ENCODE results near the gene XCL1.
"Not testable (repeated sequence)": the region's sequence is repeated elsewhere in the genome, so short reads cannot be mapped to it uniquely, and the experiment has no call there.

The XCL1 gene

GRCh38 chr1:168567568-168567967, 8.8 kb upstream of the XCL1 start:
- no peak overlapping the region for H3K4me3 ChIP-seq (ENCODE audit: low read length)
- H3K9me3 ChIP-seq (ENCODE audit: control insufficient read depth, insufficient read depth, low read length): no peaks in the 10 kb centered on the region
- H3K27ac ChIP-seq (ENCODE audit: low read length): no peak overlapping the region
- H3K27me3 ChIP-seq (ENCODE audit: control insufficient read depth, insufficient read depth, low read length): no peaks in the 10 kb centered on the region
- no peaks in the 10 kb centered on the region; the same call in 1 of the 2 replicates for H3K4me1 ChIP-seq (ENCODE audit: control insufficient read depth, insufficient read depth, low read length)
- H3K36me3 ChIP-seq (ENCODE audit: control insufficient read depth, insufficient read depth, low read length): no peaks in the 10 kb centered on the region
- WGBS (ENCODE audit: insufficient coverage, insufficient read length): no CpG with 5 or more reads among the region's 3 CpGs
- DNase-seq (ENCODE audit: low read depth, low spot score): no peak

GRCh38 chr1:168568346-168568745, 8.1 kb upstream of the XCL1 start:
- WGBS (ENCODE audit: insufficient coverage, insufficient read length): no CpG with 5 or more reads among the region's 1 CpG
- H3K27ac ChIP-seq (ENCODE audit: low read length): no peak overlapping the region
- no peak for DNase-seq (ENCODE audit: low read depth, low spot score)
- H3K9me3 ChIP-seq (ENCODE audit: control insufficient read depth, insufficient read depth, low read length): no peaks in the 10 kb centered on the region
- no peaks in the 10 kb centered on the region for H3K27me3 ChIP-seq (ENCODE audit: control insufficient read depth, insufficient read depth, low read length)
- H3K4me3 ChIP-seq (ENCODE audit: low read length): no peak overlapping the region
- H3K4me1 ChIP-seq (ENCODE audit: control insufficient read depth, insufficient read depth, low read length): no peaks in the 10 kb centered on the region; the same call in 1 of the 2 replicates
- no peaks in the 10 kb centered on the region for H3K36me3 ChIP-seq (ENCODE audit: control insufficient read depth, insufficient read depth, low read length)

- DNase-seq (ENCODE audit: low read depth, low spot score): no peak
- no peaks in the 10 kb centered on the region; the same call in 1 of the 2 replicates for H3K4me1 ChIP-seq (ENCODE audit: control insufficient read depth, insufficient read depth, low read length)
Measured at GRCh38 chr1:168570652-168571051, 5.8 kb upstream of the XCL1 start.

GRCh38 chr1:168572633-168573032, 3.8 kb upstream of the XCL1 start:
- H3K36me3 ChIP-seq (ENCODE audit: control insufficient read depth, insufficient read depth, low read length): no peaks in the 10 kb centered on the region
- no peaks in the 10 kb centered on the region for H3K27me3 ChIP-seq (ENCODE audit: control insufficient read depth, insufficient read depth, low read length)
- DNase-seq (ENCODE audit: low read depth, low spot score): no peak
- no CpG with 5 or more reads among the region's 3 CpGs for WGBS (ENCODE audit: insufficient coverage, insufficient read length)
- H3K27ac ChIP-seq (ENCODE audit: low read length): no peak overlapping the region
- no peaks in the 10 kb centered on the region; the same call in 1 of the 2 replicates for H3K4me1 ChIP-seq (ENCODE audit: control insufficient read depth, insufficient read depth, low read length)
- H3K9me3 ChIP-seq (ENCODE audit: control insufficient read depth, insufficient read depth, low read length): no peaks in the 10 kb centered on the region
- H3K4me3 ChIP-seq (ENCODE audit: low read length): no peak overlapping the region

More at GRCh38 chr1:168570652-168571051, 5.8 kb upstream of the XCL1 start:
- H3K27me3 ChIP-seq (ENCODE audit: control insufficient read depth, insufficient read depth, low read length): no peaks in the 10 kb centered on the region
- no peak overlapping the region for H3K27ac ChIP-seq (ENCODE audit: low read length)
- H3K36me3 ChIP-seq (ENCODE audit: control insufficient read depth, insufficient read depth, low read length): no peaks in the 10 kb centered on the region
- no CpG with 5 or more reads among the region's 3 CpGs for WGBS (ENCODE audit: insufficient coverage, insufficient read length)
- no peaks in the 10 kb centered on the region for H3K9me3 ChIP-seq (ENCODE audit: control insufficient read depth, insufficient read depth, low read length)
- H3K4me3 ChIP-seq (ENCODE audit: low read length): no peak overlapping the region

- not testable (repeated sequence) for H3K4me1 ChIP-seq (ENCODE audit: control insufficient read depth, insufficient read depth, low read length); H3K4me3 ChIP-seq (ENCODE audit: low read length); H3K36me3 ChIP-seq (ENCODE audit: control insufficient read depth, insufficient read depth, low read length); H3K27ac ChIP-seq (ENCODE audit: low read length); DNase-seq (ENCODE audit: low read depth, low spot score); H3K27me3 ChIP-seq (ENCODE audit: control insufficient read depth, insufficient read depth, low read length); H3K9me3 ChIP-seq (ENCODE audit: control insufficient read depth, insufficient read depth, low read length)
- no CpG with 5 or more reads among the region's 4 CpGs for WGBS (ENCODE audit: insufficient coverage, insufficient read length)
Measured at GRCh38 chr1:168574234-168574633, 2.2 kb upstream of the XCL1 start.

DNA sequence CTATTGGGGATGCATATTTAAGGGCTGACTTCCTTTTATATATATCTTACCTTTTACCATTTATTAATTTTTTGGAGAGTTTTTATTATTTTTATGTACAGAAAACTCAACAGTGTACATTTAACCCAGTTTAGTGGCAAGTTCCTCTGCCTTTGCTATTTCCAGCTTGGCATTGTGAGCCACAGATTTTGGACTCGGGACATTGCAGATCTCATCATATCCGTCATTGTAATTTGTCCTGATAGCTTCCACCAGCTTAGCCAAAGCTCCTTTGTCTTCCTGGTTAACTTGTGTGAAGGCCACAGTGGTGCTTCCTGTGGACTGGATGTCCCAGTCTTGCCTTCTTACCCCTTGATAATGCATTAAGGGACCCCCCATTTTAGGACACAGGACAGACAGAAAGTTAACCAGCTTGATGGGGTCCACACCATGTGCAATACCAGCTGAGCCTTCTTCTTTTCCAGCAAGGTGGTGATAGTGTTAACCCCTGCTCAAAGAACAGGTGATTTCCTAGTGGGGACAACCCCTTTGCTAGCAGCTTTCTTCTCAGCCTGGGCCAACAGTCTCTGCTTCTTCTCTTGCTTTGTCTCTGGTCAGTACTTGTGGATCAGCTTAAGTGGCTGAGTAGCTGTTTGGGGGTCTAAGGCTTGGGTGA, 2.3 kb downstream of the XCL1 start:
- not testable (repeated sequence) for H3K4me3 ChIP-seq (ENCODE audit: low read length); DNase-seq (ENCODE audit: low read depth, low spot score); H3K4me1 ChIP-seq (ENCODE audit: control insufficient read depth, insufficient read depth, low read length); H3K9me3 ChIP-seq (ENCODE audit: control insufficient read depth, insufficient read depth, low read length); H3K27ac ChIP-seq (ENCODE audit: low read length); H3K36me3 ChIP-seq (ENCODE audit: control insufficient read depth, insufficient read depth, low read length); H3K27me3 ChIP-seq (ENCODE audit: control insufficient read depth, insufficient read depth, low read length)
- WGBS (ENCODE audit: insufficient coverage, insufficient read length): no CpG with 5 or more reads among the region's 2 CpGs

GRCh38 chr1:168580290-168580689, 3.9 kb downstream of the XCL1 start:
- H3K4me1 ChIP-seq (ENCODE audit: control insufficient read depth, insufficient read depth, low read length); H3K36me3 ChIP-seq (ENCODE audit: control insufficient read depth, insufficient read depth, low read length); H3K27ac ChIP-seq (ENCODE audit: low read length); H3K4me3 ChIP-seq (ENCODE audit: low read length); DNase-seq (ENCODE audit: low read depth, low spot score); H3K9me3 ChIP-seq (ENCODE audit: control insufficient read depth, insufficient read depth, low read length); H3K27me3 ChIP-seq (ENCODE audit: control insufficient read depth, insufficient read depth, low read length): not testable (repeated sequence)
- no CpG with 5 or more reads among the region's 2 CpGs for WGBS (ENCODE audit: insufficient coverage, insufficient read length)

DNA sequence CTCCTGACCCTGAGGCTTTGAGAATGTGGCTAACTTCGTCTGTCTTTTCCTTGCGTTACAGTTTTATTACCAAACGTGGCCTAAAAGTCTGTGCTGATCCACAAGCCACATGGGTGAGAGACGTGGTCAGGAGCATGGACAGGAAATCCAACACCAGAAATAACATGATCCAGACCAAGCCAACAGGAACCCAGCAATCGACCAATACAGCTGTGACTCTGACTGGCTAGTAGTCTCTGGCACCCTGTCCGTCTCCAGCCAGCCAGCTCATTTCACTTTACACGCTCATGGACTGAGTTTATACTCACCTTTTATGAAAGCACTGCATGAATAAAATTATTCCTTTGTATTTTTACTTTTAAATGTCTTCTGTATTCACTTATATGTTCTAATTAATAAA, 4.6 kb downstream of the XCL1 start:
- DNase-seq (ENCODE audit: low read depth, low spot score); H3K36me3 ChIP-seq (ENCODE audit: control insufficient read depth, insufficient read depth, low read length); H3K27ac ChIP-seq (ENCODE audit: low read length); H3K4me1 ChIP-seq (ENCODE audit: control insufficient read depth, insufficient read depth, low read length); H3K27me3 ChIP-seq (ENCODE audit: control insufficient read depth, insufficient read depth, low read length); H3K9me3 ChIP-seq (ENCODE audit: control insufficient read depth, insufficient read depth, low read length); H3K4me3 ChIP-seq (ENCODE audit: low read length): not testable (repeated sequence)
- no CpG with 5 or more reads among the region's 7 CpGs for WGBS (ENCODE audit: insufficient coverage, insufficient read length)

- no peaks in the 10 kb centered on the region for H3K36me3 ChIP-seq (ENCODE audit: control insufficient read depth, insufficient read depth, low read length)
- no peak overlapping the region for H3K27ac ChIP-seq (ENCODE audit: low read length)
- H3K4me1 ChIP-seq (ENCODE audit: control insufficient read depth, insufficient read depth, low read length): 0 out of 2 replicates have a peak, but pooled peaks cover 1% of the 10 kb centered on the region
- no peaks in the 10 kb centered on the region for H3K27me3 ChIP-seq (ENCODE audit: control insufficient read depth, insufficient read depth, low read length)
- DNase-seq (ENCODE audit: low read depth, low spot score): no peak
- no CpG with 5 or more reads among the region's 4 CpGs for WGBS (ENCODE audit: insufficient coverage, insufficient read length)
- no peak overlapping the region for H3K4me3 ChIP-seq (ENCODE audit: low read length)
- no peaks in the 10 kb centered on the region for H3K9me3 ChIP-seq (ENCODE audit: control insufficient read depth, insufficient read depth, low read length)
Measured at GRCh38 chr1:168581817-168582572, 5.6 kb downstream of the XCL1 start.

GRCh38 chr1:168582688-168583336, 6.4 kb downstream of the XCL1 start:
- H3K4me3 ChIP-seq (ENCODE audit: low read length): no peak overlapping the region
- no CpG with 5 or more reads among the region's 6 CpGs for WGBS (ENCODE audit: insufficient coverage, insufficient read length)
- no peaks in the 10 kb centered on the region for H3K27me3 ChIP-seq (ENCODE audit: control insufficient read depth, insufficient read depth, low read length)
- DNase-seq (ENCODE audit: low read depth, low spot score): no peak
- 0 out of 2 replicates have a peak, but pooled peaks cover 1% of the 10 kb centered on the region for H3K4me1 ChIP-seq (ENCODE audit: control insufficient read depth, insufficient read depth, low read length)
- H3K27ac ChIP-seq (ENCODE audit: low read length): no peak overlapping the region
- no peaks in the 10 kb centered on the region for H3K36me3 ChIP-seq (ENCODE audit: control insufficient read depth, insufficient read depth, low read length)
- H3K9me3 ChIP-seq (ENCODE audit: control insufficient read depth, insufficient read depth, low read length): no peaks in the 10 kb centered on the region

Measured in iPS DF 6.9 (cell line).